IPS-18a (cell line): ENCODE measurements around the gene PDCD11.
"Not testable (repeated sequence)": the region's sequence is repeated elsewhere in the genome, so short reads cannot be mapped to it uniquely, and the experiment has no call there.

Source experiments
- H3K27ac ChIP-seq: one replicate; pipeline ENCODE4 v1.5.1; 2013; ENCODE audit warnings: low read length
- H3K27me3 ChIP-seq: one replicate; pipeline ENCODE4 v1.6.1; 2013; ENCODE audit warnings: mild to moderate bottlenecking, low read length; ENCODE audit not compliant: control insufficient read depth, insufficient read depth
- H3K36me3 ChIP-seq: one replicate; pipeline ENCODE4 v1.6.1; 2013; ENCODE audit warnings: low read depth, low read length; ENCODE audit not compliant: control insufficient read depth
- H3K4me1 ChIP-seq: one replicate; pipeline ENCODE4 v1.6.1; 2013; ENCODE audit warnings: low read depth, low read length; ENCODE audit not compliant: control insufficient read depth
- H3K4me3 ChIP-seq: one replicate; pipeline ENCODE4 v1.5.1; 2013; ENCODE audit warnings: low read length
- H3K9ac ChIP-seq: one replicate; pipeline ENCODE4 v1.6.1; 2013; ENCODE audit warnings: mild to moderate bottlenecking, low read length, moderate library complexity
- H3K9me3 ChIP-seq: one replicate; pipeline ENCODE4 v1.6.1; 2013; ENCODE audit warnings: low read depth, low read length; ENCODE audit not compliant: control insufficient read depth

The PDCD11 gene

DNA sequence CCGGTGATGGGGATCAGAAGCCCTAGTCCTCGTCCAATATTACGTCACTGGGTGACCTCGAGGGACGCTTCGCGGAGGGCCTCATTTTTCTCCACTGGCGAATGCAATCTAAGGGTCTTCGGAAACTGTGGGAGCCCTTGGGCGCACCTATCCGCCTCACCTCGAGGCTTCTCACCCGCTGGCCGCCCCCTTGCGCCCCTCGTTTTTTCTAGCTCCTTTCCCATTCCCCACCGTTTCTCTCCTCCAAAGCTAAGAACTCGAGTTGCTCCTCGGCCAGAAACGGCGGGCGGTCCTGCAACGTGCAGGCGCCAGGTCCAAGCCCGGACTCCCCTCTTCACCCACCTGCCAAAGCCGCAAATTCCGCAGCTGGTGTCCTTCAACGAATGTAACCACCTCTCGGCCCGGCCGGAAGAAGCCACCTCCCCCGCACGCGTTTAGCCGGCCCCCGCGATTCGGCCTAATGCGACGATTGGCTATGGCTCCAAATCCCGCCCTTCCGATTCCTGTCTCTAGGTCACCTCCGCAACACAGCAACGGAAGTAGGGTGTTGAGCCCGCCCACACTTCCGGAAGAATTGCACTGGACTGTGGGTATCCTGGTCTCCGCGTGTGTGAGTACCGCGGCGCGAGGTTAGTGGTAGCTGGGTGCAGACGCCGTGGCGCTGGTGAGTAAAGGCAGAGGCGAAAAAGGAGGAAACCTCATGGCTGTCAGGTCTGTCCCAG is at the start of gene PDCD11, which contains the start of gene ATP5MK:
PDCD11 (plus strand) TSS at position 560 of the 722 bp plus-strand sequence. CDS start 1,801 bp downstream, outside the sequence.
ATP5MK (minus strand) TSS at position 409 of the 722 bp plus-strand sequence. CDS start 4,018 bp downstream, outside the sequence.
- peaks cover 44% of the 10 kb centered on the region for H3K36me3 ChIP-seq

GRCh38 chr10:103350175-103350516 is 46.3 kb upstream of the PDCD11 start:
- Histone ChIP-seq H3K36me3 (peaks cover 30% of the 10 kb centered on the region), H3K27ac (no peak overlapping the region), H3K9ac (peak overlapping the region; percentile 83), H3K4me3 (peak overlapping the region; percentile 83), H3K9me3 (no peaks in the 10 kb centered on the region), H3K4me1 (no peaks in the 10 kb centered on the region), H3K27me3 (no peaks in the 10 kb centered on the region)

More for the DNA sequence above, at the start of gene PDCD11, which contains the start of gene ATP5MK:
- Histone ChIP-seq H3K9me3 (no peaks in the 10 kb centered on the region), H3K27ac (peak within 1 kb of the TSS; percentile 49), H3K27me3 (no peaks in the 10 kb centered on the region), H3K4me1 (peaks cover 15% of the 10 kb centered on the region), H3K4me3 (peak within 1 kb of the TSS; percentile 98), H3K9ac (peak within 1 kb of the TSS; percentile 91)

- Histone ChIP-seq H3K27me3 (no peaks in the 10 kb centered on the region), H3K9ac (peak within 1 kb of the TSS; percentile 83), H3K27ac (no peak within 1 kb of the TSS), H3K36me3 (peaks cover 24% of the 10 kb centered on the region), H3K4me1 (no peaks in the 10 kb centered on the region), H3K4me3 (peak within 1 kb of the TSS; percentile 83), H3K9me3 (no peaks in the 10 kb centered on the region)
Observed at GRCh38 chr10:103350517-103351260, 45.7 kb upstream of the PDCD11 start, which contains the start of gene PCGF6. PCGF6 (minus strand) TSS chr10:103351140; CDS start chr10:103351066, 74 bp downstream.

DNA sequence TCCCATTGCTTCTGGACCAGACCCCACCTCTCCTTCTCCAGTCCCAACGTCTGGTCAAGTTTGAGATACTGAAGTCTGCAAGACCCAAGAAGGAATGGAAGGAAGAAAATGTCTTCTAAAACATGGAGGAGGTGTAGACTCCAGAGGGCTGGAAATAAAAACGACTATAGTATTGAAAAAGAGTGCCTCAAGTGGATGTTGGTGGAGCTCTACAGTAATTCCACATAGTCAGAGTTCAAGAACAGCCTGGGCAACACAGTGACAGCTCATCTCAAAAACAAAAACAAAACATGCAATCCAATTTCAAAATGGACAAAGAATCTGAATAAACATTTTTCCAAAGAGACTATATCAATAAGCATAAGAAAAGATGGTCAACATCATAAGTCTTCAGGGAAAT is 43.1 kb upstream of the PDCD11 start:
- H3K4me1 ChIP-seq: no peaks in the 10 kb centered on the region
- no peak overlapping the region for H3K27ac ChIP-seq
- no peaks in the 10 kb centered on the region for H3K9me3 ChIP-seq
- no peak overlapping the region for H3K4me3 ChIP-seq
- peaks cover 6% of the 10 kb centered on the region for H3K36me3 ChIP-seq
- H3K27me3 ChIP-seq: no peaks in the 10 kb centered on the region
- no peak overlapping the region for H3K9ac ChIP-seq

GRCh38 chr10:103354567-103354966 is 41.9 kb upstream of the PDCD11 start:
- H3K9ac ChIP-seq, H3K9me3 ChIP-seq, H3K27me3 ChIP-seq, H3K36me3 ChIP-seq, H3K4me1 ChIP-seq, H3K4me3 ChIP-seq, H3K27ac ChIP-seq: not testable (repeated sequence)

GRCh38 chr10:103355906-103356599 is 40.4 kb upstream of the PDCD11 start:
- H3K4me1 ChIP-seq: no peaks in the 10 kb centered on the region
- no peaks in the 10 kb centered on the region for H3K9me3 ChIP-seq
- H3K27me3 ChIP-seq: no peaks in the 10 kb centered on the region
- H3K9ac ChIP-seq: no peak overlapping the region
- H3K4me3 ChIP-seq: no peak overlapping the region
- no peak overlapping the region for H3K27ac ChIP-seq
- H3K36me3 ChIP-seq: no peaks in the 10 kb centered on the region

DNA sequence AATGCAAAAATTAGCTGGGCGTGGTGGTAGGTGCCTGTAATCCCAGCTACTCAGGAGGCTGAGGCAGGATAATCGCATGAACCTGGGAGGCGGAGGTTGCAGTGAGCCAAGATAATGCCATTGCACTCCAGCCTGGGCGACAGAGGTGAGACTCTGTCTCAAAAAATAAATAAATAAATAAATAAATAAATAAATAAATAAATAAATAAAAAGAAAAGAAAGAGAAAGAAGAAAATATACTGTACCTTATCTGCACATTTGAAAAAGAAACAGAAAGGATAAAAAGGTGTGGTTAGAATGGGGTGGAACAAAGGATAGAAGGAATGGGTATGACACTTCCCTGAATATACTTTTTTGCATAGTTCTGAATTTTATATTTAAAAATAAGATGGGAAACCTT is 36.9 kb upstream of the PDCD11 start:
- H3K9me3 ChIP-seq, H3K27ac ChIP-seq, H3K4me1 ChIP-seq, H3K36me3 ChIP-seq, H3K27me3 ChIP-seq, H3K9ac ChIP-seq, H3K4me3 ChIP-seq: not testable (repeated sequence)

DNA sequence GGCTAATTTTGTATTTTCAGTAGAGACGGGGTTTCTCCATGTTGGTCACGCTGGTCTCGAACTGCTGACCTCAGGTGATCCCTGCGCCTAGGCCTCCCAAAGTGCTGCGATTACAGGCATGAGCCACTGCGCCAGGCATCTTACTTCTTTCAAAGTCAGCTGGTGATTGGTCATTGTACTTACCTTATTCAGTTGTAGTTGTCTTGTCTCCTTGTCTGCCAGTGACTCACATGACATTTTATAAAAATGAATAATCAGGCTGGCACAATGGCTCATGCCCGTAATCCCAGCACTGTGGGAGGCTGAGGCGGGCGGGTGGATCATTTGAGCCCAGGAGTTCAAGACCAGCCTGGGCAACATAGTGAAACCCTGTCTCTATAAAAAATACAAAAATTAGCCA is 35.6 kb upstream of the PDCD11 start:
- not testable (repeated sequence) for H3K9me3 ChIP-seq, H3K27me3 ChIP-seq, H3K27ac ChIP-seq, H3K4me1 ChIP-seq, H3K4me3 ChIP-seq, H3K36me3 ChIP-seq, H3K9ac ChIP-seq

- Histone ChIP-seq H3K36me3 (no peaks in the 10 kb centered on the region), H3K27ac (no peak overlapping the region), H3K4me1 (no peaks in the 10 kb centered on the region), H3K9ac (no peak overlapping the region), H3K4me3 (peak overlapping the region; percentile 80), H3K27me3 (no peaks in the 10 kb centered on the region), H3K9me3 (no peaks in the 10 kb centered on the region)
Observed at GRCh38 chr10:103367379-103367781, 29.0 kb upstream of the PDCD11 start.

- Histone ChIP-seq H3K4me3 (peak within 1 kb of the TSS; percentile 80), H3K9me3 (no peaks in the 10 kb centered on the region), H3K9ac (peak within 1 kb of the TSS; percentile 53), H3K36me3 (no peaks in the 10 kb centered on the region), H3K27me3 (no peaks in the 10 kb centered on the region), H3K27ac (no peak within 1 kb of the TSS), H3K4me1 (no peaks in the 10 kb centered on the region)
Observed at GRCh38 chr10:103367782-103368518, 28.5 kb upstream of the PDCD11 start, which contains the start of gene TAF5. TAF5 (plus strand) TSS chr10:103367976; CDS start chr10:103367990, 14 bp downstream.

DNA sequence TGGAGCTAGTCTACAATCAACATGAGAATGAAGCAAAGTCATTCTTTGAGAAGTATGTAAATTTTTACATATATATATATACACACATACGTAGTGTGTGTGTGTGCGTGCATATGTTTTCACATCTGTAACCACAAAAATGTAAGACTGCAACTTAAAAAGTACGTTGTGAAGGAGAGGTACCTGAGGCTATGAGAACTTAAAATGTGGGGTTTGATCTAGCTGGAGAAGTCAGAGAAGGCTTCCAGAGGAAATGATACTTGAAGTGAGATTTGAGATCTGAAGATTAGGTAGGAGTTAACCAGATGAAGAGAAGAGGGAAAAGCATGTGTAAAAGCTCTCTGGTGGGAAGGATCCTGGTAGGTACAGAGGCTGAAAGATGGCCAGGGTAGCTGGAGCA is 22.9 kb upstream of the PDCD11 start:
- Histone ChIP-seq H3K27ac (no peak overlapping the region), H3K4me3 (no peak overlapping the region), H3K9ac (no peak overlapping the region), H3K4me1 (no peaks in the 10 kb centered on the region), H3K27me3 (no peaks in the 10 kb centered on the region), H3K9me3 (no peaks in the 10 kb centered on the region), H3K36me3 (peaks cover 26% of the 10 kb centered on the region)
